ENCODE measurements around the gene PCMTD2. TPM values are rescaled to one million over a fixed set of nuclear protein-coding genes. Genes with fewer than 3 reads are reported as not detected.
A peak's percentile ranks its signal among the peaks of the same experiment; 100 is the strongest.

Gene PCMTD2
- total RNA-seq, 1 experiment from 2014 or later = 50.9 TPM

GRCh38 chr20:64255361-64256281, at the start of gene PCMTD2 (continued):
- TF ChIP-seq, protein P1, sequence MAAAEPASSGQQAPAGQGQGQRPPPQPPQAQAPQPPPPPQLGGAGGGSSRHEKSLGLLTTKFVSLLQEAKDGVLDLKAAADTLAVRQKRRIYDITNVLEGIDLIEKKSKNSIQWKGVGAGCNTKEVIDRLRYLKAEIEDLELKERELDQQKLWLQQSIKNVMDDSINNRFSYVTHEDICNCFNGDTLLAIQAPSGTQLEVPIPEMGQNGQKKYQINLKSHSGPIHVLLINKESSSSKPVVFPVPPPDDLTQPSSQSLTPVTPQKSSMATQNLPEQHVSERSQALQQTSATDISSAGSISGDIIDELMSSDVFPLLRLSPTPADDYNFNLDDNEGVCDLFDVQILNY (CRISPR knock-in tag; IDR thresholded peaks at IDR 0.05) = peak; percentile 65; the same call in 1 of the 2 replicates
- TF ChIP-seq GTF2I (CRISPR knock-in tag; conservative IDR thresholded peaks at IDR 0.05) = no peak
- 0 out of 2 replicates have a peak, but pooled peaks have one; percentile 66 for TF ChIP-seq SP1 (CRISPR knock-in tag; conservative IDR thresholded peaks at IDR 0.05)
- peak; percentile 82 for TF ChIP-seq GABPB1 (CRISPR knock-in tag; IDR thresholded peaks at IDR 0.05)
- TF ChIP-seq, protein P2, sequence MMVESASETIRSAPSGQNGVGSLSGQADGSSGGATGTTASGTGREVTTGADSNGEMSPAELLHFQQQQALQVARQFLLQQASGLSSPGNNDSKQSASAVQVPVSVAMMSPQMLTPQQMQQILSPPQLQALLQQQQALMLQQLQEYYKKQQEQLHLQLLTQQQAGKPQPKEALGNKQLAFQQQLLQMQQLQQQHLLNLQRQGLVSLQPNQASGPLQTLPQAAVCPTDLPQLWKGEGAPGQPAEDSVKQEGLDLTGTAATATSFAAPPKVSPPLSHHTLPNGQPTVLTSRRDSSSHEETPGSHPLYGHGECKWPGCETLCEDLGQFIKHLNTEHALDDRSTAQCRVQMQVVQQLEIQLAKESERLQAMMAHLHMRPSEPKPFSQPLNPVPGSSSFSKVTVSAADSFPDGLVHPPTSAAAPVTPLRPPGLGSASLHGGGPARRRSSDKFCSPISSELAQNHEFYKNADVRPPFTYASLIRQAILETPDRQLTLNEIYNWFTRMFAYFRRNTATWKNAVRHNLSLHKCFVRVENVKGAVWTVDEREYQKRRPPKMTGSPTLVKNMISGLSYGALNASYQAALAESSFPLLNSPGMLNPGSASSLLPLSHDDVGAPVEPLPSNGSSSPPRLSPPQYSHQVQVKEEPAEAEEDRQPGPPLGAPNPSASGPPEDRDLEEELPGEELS (CRISPR knock-in tag; IDR thresholded peaks at IDR 0.05) = peak; percentile 77; the same call in 1 of the 2 replicates
- TF ChIP-seq, protein P3, sequence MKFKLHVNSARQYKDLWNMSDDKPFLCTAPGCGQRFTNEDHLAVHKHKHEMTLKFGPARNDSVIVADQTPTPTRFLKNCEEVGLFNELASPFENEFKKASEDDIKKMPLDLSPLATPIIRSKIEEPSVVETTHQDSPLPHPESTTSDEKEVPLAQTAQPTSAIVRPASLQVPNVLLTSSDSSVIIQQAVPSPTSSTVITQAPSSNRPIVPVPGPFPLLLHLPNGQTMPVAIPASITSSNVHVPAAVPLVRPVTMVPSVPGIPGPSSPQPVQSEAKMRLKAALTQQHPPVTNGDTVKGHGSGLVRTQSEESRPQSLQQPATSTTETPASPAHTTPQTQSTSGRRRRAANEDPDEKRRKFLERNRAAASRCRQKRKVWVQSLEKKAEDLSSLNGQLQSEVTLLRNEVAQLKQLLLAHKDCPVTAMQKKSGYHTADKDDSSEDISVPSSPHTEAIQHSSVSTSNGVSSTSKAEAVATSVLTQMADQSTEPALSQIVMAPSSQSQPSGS (CRISPR knock-in tag; IDR thresholded peaks at IDR 0.05; ENCODE audit: borderline replicate concordance, low read depth) = no peak
- TF ChIP-seq, protein P4, sequence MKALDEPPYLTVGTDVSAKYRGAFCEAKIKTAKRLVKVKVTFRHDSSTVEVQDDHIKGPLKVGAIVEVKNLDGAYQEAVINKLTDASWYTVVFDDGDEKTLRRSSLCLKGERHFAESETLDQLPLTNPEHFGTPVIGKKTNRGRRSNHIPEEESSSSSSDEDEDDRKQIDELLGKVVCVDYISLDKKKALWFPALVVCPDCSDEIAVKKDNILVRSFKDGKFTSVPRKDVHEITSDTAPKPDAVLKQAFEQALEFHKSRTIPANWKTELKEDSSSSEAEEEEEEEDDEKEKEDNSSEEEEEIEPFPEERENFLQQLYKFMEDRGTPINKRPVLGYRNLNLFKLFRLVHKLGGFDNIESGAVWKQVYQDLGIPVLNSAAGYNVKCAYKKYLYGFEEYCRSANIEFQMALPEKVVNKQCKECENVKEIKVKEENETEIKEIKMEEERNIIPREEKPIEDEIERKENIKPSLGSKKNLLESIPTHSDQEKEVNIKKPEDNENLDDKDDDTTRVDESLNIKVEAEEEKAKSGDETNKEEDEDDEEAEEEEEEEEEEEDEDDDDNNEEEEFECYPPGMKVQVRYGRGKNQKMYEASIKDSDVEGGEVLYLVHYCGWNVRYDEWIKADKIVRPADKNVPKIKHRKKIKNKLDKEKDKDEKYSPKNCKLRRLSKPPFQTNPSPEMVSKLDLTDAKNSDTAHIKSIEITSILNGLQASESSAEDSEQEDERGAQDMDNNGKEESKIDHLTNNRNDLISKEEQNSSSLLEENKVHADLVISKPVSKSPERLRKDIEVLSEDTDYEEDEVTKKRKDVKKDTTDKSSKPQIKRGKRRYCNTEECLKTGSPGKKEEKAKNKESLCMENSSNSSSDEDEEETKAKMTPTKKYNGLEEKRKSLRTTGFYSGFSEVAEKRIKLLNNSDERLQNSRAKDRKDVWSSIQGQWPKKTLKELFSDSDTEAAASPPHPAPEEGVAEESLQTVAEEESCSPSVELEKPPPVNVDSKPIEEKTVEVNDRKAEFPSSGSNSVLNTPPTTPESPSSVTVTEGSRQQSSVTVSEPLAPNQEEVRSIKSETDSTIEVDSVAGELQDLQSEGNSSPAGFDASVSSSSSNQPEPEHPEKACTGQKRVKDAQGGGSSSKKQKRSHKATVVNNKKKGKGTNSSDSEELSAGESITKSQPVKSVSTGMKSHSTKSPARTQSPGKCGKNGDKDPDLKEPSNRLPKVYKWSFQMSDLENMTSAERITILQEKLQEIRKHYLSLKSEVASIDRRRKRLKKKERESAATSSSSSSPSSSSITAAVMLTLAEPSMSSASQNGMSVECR (CRISPR knock-in tag; IDR thresholded peaks at IDR 0.05; ENCODE audit: borderline replicate concordance) = peak; percentile 64; the same call in 1 of the 2 replicates
- no peak; the same call in 1 of the 2 replicates for TF ChIP-seq ELF4 (CRISPR knock-in tag; IDR thresholded peaks at IDR 0.05; ENCODE audit: low read depth)
- TF ChIP-seq, protein P5, sequence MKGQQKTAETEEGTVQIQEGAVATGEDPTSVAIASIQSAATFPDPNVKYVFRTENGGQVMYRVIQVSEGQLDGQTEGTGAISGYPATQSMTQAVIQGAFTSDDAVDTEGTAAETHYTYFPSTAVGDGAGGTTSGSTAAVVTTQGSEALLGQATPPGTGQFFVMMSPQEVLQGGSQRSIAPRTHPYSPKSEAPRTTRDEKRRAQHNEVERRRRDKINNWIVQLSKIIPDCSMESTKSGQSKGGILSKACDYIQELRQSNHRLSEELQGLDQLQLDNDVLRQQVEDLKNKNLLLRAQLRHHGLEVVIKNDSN (CRISPR knock-in tag; IDR thresholded peaks at IDR 0.05) = no peak
- TF ChIP-seq ETV6 (CRISPR knock-in tag; IDR thresholded peaks at IDR 0.05) = peak; percentile 69; the same call in 1 of the 2 replicates
- no peak for TF ChIP-seq ZNF512 (CRISPR knock-in tag; IDR thresholded peaks at IDR 0.05; ENCODE audit: borderline replicate concordance)
- TF ChIP-seq NR2C2 (CRISPR knock-in tag; IDR thresholded peaks at IDR 0.05) = peak; percentile 60; the same call in 1 of the 2 replicates

GRCh38 chr20:64206614-64207013, 48.9 kb upstream of the PCMTD2 start:
- ChIA-PET POLR2A (no interaction called here), CTCF (interaction anchor here (1.0 kb wide), 1 partner anchor 103 kb away, joined by 3 read pairs; no protein-coding TSS in a partner anchor)
- Mint-ChIP-seq H3K27me3 (ENCODE audit: low read depth) (no peaks in the 10 kb centered on the region), H3K9me3 (no peaks in the 10 kb centered on the region), H3K27ac (no peak overlapping the region), H3K36me3 (no peaks in the 10 kb centered on the region), H3K4me1 (no peaks in the 10 kb centered on the region), H3K4me3 (no peak overlapping the region)
- ATAC-seq = no peak
- no peak for DNase-seq (ENCODE audit: low spot score)
- TF ChIP-seq, protein P6, sequence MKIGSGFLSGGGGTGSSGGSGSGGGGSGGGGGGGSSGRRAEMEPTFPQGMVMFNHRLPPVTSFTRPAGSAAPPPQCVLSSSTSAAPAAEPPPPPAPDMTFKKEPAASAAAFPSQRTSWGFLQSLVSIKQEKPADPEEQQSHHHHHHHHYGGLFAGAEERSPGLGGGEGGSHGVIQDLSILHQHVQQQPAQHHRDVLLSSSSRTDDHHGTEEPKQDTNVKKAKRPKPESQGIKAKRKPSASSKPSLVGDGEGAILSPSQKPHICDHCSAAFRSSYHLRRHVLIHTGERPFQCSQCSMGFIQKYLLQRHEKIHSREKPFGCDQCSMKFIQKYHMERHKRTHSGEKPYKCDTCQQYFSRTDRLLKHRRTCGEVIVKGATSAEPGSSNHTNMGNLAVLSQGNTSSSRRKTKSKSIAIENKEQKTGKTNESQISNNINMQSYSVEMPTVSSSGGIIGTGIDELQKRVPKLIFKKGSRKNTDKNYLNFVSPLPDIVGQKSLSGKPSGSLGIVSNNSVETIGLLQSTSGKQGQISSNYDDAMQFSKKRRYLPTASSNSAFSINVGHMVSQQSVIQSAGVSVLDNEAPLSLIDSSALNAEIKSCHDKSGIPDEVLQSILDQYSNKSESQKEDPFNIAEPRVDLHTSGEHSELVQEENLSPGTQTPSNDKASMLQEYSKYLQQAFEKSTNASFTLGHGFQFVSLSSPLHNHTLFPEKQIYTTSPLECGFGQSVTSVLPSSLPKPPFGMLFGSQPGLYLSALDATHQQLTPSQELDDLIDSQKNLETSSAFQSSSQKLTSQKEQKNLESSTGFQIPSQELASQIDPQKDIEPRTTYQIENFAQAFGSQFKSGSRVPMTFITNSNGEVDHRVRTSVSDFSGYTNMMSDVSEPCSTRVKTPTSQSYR (CRISPR knock-in tag; IDR thresholded peaks at IDR 0.05) = no peak
- no peak for TF ChIP-seq PRDM15 (CRISPR knock-in tag; IDR thresholded peaks at IDR 0.05)
- TF ChIP-seq TEAD1 (CRISPR knock-in tag; IDR thresholded peaks at IDR 0.05) = no peak
- no peak for TF ChIP-seq ZNF396 (CRISPR knock-in tag; IDR thresholded peaks at IDR 0.05; ENCODE audit: borderline replicate concordance)

All from WTC11 (cell line).